SK-N-SH treated with all-trans-retinoic acid at 6 μM for 48 hours (cell line): ENCODE measurements around the gene FRMD8.

Source experiments
- ATAC-seq: fragments of 200-7000 bp; cut with Tn5 transposase; 3 replicates; pipeline ENCODE4 v1.9.1; 2020; ENCODE audit warnings: mild to moderate bottlenecking, moderate library complexity
- ESRRG ChIP-seq: fragments of 250-450 bp; sonication (Bioruptor Pico); IDR thresholded peaks from 2 replicates; pipeline ENCODE4 v1.6.1; 2021; ENCODE audit warnings: mild to moderate bottlenecking
- ISL1 ChIP-seq: fragments of 250-450 bp; sonication (Bioruptor Pico); IDR thresholded peaks from 2 replicates; pipeline ENCODE4 v2.1.2; 2022; ENCODE audit warnings: mild to moderate bottlenecking, moderate library complexity
- OSR1 ChIP-seq: fragments of 250-450 bp; sonication (Bioruptor Pico); IDR thresholded peaks from 2 replicates; pipeline ENCODE4 v1.8.0; 2022; ENCODE audit warnings: moderate library complexity, mild to moderate bottlenecking, inconsistent platforms
- PPARA ChIP-seq: fragments of 250-450 bp; sonication (Bioruptor Pico); IDR thresholded peaks from 2 replicates; pipeline ENCODE4 v1.5.0; 2020; ENCODE audit warnings: mild to moderate bottlenecking, borderline replicate concordance
- RARB ChIP-seq: fragments of 250-450 bp; sonication (Bioruptor Pico); IDR thresholded peaks from 2 replicates; pipeline ENCODE4 v1.8.0; 2021; ENCODE audit warnings: mild to moderate bottlenecking, moderate library complexity
- SNAI2 ChIP-seq: fragments of 250-450 bp; sonication (Bioruptor Pico); IDR thresholded peaks from 2 replicates; pipeline ENCODE4 v1.5.0; 2020; ENCODE audit warnings: mild to moderate bottlenecking, moderate library complexity
- TOX ChIP-seq: fragments of 250-450 bp; sonication (Bioruptor Pico); IDR thresholded peaks from 2 replicates; pipeline ENCODE4 v1.8.0; 2021; ENCODE audit warnings: mild to moderate bottlenecking, moderate library complexity, borderline replicate concordance
- ZC3H10 ChIP-seq: fragments of 250-450 bp; sonication (Bioruptor Pico); IDR thresholded peaks from 2 replicates; pipeline ENCODE4 v1.5.1; 2021; ENCODE audit warnings: mild to moderate bottlenecking, moderate library complexity
- ZFP3 ChIP-seq: fragments of 250-450 bp; sonication (Bioruptor Pico); IDR thresholded peaks from 2 replicates; pipeline ENCODE4 v1.5.0; 2020; ENCODE audit warnings: mild to moderate bottlenecking, moderate library complexity
- ZFP30 ChIP-seq: fragments of 450-650 bp; formaldehyde crosslinking; IDR thresholded peaks from 2 replicates; pipeline ENCODE4 v1.5.0; 2022; ENCODE audit warnings: mild to moderate bottlenecking, moderate library complexity
- ZNF565 ChIP-seq: fragments of 450-650 bp; formaldehyde crosslinking; conservative IDR thresholded peaks from 2 replicates; pipeline ENCODE4 v1.5.0; 2020; ENCODE audit warnings: low read depth, mild to moderate bottlenecking, moderate library complexity
- ZNF8 ChIP-seq: fragments of 450-650 bp; formaldehyde crosslinking; IDR thresholded peaks from 2 replicates; pipeline ENCODE4 v1.5.0; 2020; ENCODE audit warnings: mild to moderate bottlenecking, moderate library complexity
- TF ChIP-seq, protein P1 (sequence below): fragments of 250-450 bp; sonication (Bioruptor Pico); IDR thresholded peaks from 2 replicates; pipeline ENCODE4 v1.5.0; 2020; ENCODE audit warnings: mild to moderate bottlenecking, moderate library complexity

Gene FRMD8

GRCh38 chr11:65456418-65456817 lies 70.0 kb downstream of the FRMD8 start:
- TF ChIP-seq ESRRG (no peak), TOX (CRISPR knock-in tag) (no peak), ZFP30 (CRISPR knock-in tag) (no peak)
- TF ChIP-seq, protein P1, sequence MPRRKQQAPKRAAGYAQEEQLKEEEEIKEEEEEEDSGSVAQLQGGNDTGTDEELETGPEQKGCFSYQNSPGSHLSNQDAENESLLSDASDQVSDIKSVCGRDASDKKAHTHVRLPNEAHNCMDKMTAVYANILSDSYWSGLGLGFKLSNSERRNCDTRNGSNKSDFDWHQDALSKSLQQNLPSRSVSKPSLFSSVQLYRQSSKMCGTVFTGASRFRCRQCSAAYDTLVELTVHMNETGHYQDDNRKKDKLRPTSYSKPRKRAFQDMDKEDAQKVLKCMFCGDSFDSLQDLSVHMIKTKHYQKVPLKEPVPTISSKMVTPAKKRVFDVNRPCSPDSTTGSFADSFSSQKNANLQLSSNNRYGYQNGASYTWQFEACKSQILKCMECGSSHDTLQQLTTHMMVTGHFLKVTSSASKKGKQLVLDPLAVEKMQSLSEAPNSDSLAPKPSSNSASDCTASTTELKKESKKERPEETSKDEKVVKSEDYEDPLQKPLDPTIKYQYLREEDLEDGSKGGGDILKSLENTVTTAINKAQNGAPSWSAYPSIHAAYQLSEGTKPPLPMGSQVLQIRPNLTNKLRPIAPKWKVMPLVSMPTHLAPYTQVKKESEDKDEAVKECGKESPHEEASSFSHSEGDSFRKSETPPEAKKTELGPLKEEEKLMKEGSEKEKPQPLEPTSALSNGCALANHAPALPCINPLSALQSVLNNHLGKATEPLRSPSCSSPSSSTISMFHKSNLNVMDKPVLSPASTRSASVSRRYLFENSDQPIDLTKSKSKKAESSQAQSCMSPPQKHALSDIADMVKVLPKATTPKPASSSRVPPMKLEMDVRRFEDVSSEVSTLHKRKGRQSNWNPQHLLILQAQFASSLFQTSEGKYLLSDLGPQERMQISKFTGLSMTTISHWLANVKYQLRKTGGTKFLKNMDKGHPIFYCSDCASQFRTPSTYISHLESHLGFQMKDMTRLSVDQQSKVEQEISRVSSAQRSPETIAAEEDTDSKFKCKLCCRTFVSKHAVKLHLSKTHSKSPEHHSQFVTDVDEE (CRISPR knock-in tag), result no peak
- TF ChIP-seq, all 23 proteins: peak for 0
- ATAC-seq, result no peak

GRCh38 chr11:65459552-65459951 lies 73.1 kb downstream of the FRMD8 start:
- TF ChIP-seq ISL1 (CRISPR knock-in tag) (no peak), ZNF8 (no peak), OSR1 (CRISPR knock-in tag) (no peak), ZFP3 (CRISPR knock-in tag) (no peak), PPARA (CRISPR knock-in tag) (no peak), ZC3H10 (CRISPR knock-in tag) (no peak), ZNF565 (CRISPR knock-in tag) (no peak), SNAI2 (CRISPR knock-in tag) (no peak), RARB (CRISPR knock-in tag) (no peak)
- TF ChIP-seq, protein P1 (CRISPR knock-in tag), result no peak
- ATAC-seq, result no peak
